OCI-LY1 (cell line): ENCODE results near the gene CHIT1.

Source experiments
- CTCF ChIP-seq: fragments of 200-600 bp; sonication (generic), shearing (Covaris generic); IDR thresholded peaks from 2 replicates; pipeline ENCODE4 v1.5.1; 2017; ENCODE audit warnings: mild to moderate bottlenecking, antibody characterized with exemption, low read length, moderate library complexity, mixed read lengths
- EZH2 ChIP-seq: fragments of 200-600 bp; sonication (generic), shearing (Covaris generic); IDR thresholded peaks from 2 replicates; pipeline ENCODE4 v1.8.0; 2017; ENCODE audit warnings: borderline replicate concordance, mixed run types, mild to moderate bottlenecking, antibody characterized with exemption, low read length, moderate library complexity, mixed read lengths

GRCh38 chr1:203275656-203276272 is 46.3 kb upstream of the CHIT1 start:
- TF ChIP-seq CTCF (no peak), EZH2 (no peak)
